Measurements from ENCODE around the gene MFNG.
A peak's percentile ranks its signal among the peaks of the same experiment; 100 is the strongest.

MFNG gene

DNA sequence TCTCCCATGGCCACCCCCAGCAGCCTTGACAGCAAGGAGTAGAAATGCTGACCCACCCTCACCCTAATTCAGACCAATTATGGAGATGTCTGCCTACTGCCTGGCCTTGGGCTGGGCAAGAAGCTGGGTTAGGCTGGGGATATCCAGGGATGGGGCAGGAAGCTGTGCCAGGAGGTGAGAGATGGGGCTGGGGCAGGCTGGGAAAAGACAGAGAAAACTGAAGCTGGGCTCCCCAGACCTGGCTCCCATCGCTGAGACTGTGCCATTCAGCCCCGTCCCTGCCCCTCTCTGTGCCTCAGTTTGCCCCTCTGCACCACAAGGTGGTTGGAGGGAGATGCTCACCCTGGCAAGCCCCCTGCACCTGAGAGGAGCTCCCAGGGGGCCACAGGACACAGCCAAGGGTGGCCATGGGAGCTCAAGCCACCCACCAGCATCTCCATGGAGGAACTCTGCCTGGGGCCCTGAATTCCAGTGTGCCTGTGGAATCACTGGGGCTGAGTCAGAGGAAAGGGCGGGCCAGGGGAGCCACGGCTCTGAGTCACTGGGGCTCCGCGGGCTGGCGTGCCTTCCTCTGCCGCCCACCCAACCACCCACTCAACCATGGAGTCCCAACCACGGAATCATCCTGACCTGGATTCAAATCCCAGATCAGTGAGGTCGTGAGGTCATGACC, 39.0 kb upstream of the MFNG start:
- no peak overlapping the region for H3K27ac ChIP-seq
- no peak overlapping the region for H3K4me2 ChIP-seq
- no peak overlapping the region for H3K9ac ChIP-seq

DNA sequence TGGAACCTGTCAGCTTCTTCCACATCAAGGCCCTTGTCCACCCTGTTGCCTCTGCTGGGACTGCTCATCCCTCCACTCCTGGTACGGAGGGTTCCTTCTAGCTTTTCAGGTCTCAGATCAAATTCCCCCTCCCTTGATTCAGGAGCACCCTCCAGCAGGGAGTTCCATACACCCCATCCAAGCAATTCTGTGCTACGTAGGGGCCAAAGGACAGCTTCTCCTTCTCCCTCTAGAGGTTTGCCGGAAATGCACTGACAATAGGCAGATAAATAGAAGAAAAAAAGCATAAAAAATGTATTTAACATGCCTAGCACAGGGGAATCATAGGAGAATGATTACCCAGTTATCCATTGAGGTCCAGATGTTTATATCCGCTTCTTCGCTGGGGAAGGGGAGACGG, 36.3 kb upstream of the MFNG start:
- H3K9me3 ChIP-seq = no peaks in the 10 kb centered on the region
- TF ChIP-seq Cebpa-rat (IDR thresholded peaks at IDR 0.05) = no peak
- no peak overlapping the region for H3K4me2 ChIP-seq
- H3K9ac ChIP-seq = no peak overlapping the region
- H3K27ac ChIP-seq = no peak overlapping the region
- H4K20me1 ChIP-seq = peaks cover 26% of the 10 kb centered on the region
- peaks cover 66% of the 10 kb centered on the region for H3K27me3 ChIP-seq
- peaks cover 19% of the 10 kb centered on the region for H3K4me1 ChIP-seq
- H3K4me3 ChIP-seq = no peak overlapping the region
- no peaks in the 10 kb centered on the region for H3K36me3 ChIP-seq

More for the DNA sequence above, 39.0 kb upstream of the MFNG start:
- TF ChIP-seq Cebpa-rat (IDR thresholded peaks at IDR 0.05) = no peak
- H3K27me3 ChIP-seq = peaks cover 39% of the 10 kb centered on the region
- no peaks in the 10 kb centered on the region for H3K9me3 ChIP-seq
- peaks cover 9% of the 10 kb centered on the region; the same call in 1 of the 2 replicates for H4K20me1 ChIP-seq
- H3K4me1 ChIP-seq = peaks cover 12% of the 10 kb centered on the region
- no peak overlapping the region for H3K4me3 ChIP-seq
- H3K36me3 ChIP-seq = no peaks in the 10 kb centered on the region

DNA sequence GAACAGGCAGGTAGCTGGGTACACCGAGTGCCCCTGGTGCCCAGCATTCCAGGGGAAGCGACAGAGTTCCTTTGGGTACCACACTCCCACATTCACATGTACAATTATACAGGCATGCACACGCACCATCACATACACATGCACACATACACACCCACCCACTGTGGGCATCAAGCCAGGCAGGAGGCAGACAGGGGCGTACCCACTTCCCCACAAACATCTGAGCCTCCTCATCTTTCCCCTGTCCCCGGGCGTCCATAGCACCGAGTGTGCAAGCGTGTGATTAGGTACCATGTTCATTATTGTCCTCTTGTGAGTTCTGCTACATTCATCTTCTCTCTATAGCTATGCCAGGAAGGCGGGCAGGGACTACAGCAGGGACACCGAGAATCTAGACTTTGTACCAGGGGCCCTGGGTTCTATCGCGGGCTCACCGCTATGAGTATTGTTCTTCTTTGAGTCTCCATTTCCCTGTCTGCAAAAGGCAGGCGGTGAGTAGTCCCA, 35.1 kb upstream of the MFNG start:
- Histone ChIP-seq H3K4me3 (no peak overlapping the region), H3K4me2 (no peak overlapping the region), H3K36me3 (no peaks in the 10 kb centered on the region), H3K9ac (no peak overlapping the region), H3K27me3 (peaks cover 78% of the 10 kb centered on the region), H3K4me1 (peaks cover 18% of the 10 kb centered on the region), H3K9me3 (no peaks in the 10 kb centered on the region), H4K20me1 (peaks cover 26% of the 10 kb centered on the region), H3K27ac (no peak overlapping the region)
- no peak for TF ChIP-seq Cebpa-rat (IDR thresholded peaks at IDR 0.05)

DNA sequence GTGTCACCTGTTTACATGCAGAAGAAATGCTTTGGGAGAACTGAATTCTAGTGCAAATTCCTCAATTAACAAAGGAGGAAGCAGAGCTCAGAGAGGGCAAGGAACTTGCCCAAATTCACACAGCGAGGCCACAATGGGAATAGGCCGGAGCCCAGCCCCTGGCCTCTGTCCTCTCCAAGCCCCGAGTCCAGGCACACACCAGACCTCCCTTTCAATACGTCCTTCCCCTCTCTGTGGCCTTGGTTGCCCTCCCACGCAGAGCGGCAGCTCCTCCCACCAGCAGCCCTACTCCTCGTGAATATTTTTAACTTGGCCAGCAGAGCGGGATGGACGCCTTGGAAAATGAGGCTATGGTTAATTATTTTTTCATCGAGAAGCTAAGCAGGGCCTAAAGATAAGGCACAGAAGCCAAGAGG, 34.6 kb upstream of the MFNG start:
- no peak overlapping the region for H3K4me3 ChIP-seq
- H3K36me3 ChIP-seq = no peaks in the 10 kb centered on the region
- no peak overlapping the region for H3K27ac ChIP-seq
- no peak overlapping the region for H3K4me2 ChIP-seq
- H3K4me1 ChIP-seq = peaks cover 14% of the 10 kb centered on the region
- peaks cover 31% of the 10 kb centered on the region for H4K20me1 ChIP-seq
- H3K9ac ChIP-seq = no peak overlapping the region
- no peaks in the 10 kb centered on the region for H3K9me3 ChIP-seq
- H3K27me3 ChIP-seq = peaks cover 78% of the 10 kb centered on the region
- TF ChIP-seq Cebpa-rat (IDR thresholded peaks at IDR 0.05) = no peak

DNA sequence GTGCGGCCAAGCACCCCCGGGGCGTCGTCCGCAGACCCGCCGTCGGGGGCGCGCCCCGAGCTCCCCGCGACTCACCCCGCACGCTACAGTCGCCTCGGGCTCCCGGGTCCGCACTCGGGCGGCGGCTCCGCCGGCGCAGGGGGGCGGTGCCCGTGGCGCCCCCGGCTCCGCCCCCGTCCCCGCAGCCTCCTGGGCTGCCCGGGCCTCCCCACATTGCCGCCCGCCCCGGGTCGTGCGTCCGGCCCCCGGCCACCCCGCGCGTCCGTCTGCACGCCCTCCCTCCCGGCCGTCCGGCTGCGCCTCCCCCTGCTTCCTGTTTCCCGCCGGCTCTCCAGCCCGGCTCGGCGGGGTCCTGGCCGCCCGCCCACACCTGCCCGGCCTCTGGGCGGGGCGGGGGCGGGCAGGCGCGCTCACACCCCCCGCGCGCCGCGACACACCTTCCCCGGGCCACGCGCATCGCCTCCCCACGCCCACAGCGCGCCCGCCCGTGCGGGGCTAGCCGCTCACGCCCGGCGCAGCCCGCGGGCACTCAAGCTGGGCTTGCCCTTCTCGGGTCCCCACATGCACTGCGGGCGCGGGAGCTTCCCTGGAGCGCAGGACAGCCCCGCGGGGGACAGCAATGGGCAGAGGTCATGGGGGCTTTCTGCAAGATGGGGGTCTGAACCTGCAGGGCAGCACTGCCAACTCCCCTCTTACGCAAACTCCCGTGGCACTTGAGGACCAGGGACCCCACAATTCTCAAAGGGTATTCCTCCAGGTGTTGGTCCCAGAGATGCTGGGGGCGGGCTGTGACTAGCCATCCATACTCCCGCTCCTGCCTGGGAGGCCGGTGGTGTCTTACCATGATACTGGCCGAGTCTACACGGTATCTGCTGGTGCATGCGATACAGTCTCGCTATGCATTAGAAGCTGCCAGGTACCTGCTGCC, 33.3 kb upstream of the MFNG start, which contains the start of gene CARD10:
Gene CARD10 (minus strand): TSS at position 148 of the 928 bp plus-strand sequence. CDS start 215 bp downstream, outside the sequence.
- Histone ChIP-seq H3K9ac (0 out of 2 replicates have a peak within 1 kb of the TSS, but pooled peaks have one; percentile 19), H4K20me1 (peaks cover 34% of the 10 kb centered on the region), H3K4me3 (peak within 1 kb of the TSS; percentile 66), H3K4me1 (peaks cover 14% of the 10 kb centered on the region), H3K4me2 (peak within 1 kb of the TSS; percentile 86), H3K36me3 (no peaks in the 10 kb centered on the region), H3K27ac (no peak within 1 kb of the TSS), H3K9me3 (no peaks in the 10 kb centered on the region), H3K27me3 (peaks cover 88% of the 10 kb centered on the region)
- TF ChIP-seq Cebpa-rat (IDR thresholded peaks at IDR 0.05) = no peak

DNA sequence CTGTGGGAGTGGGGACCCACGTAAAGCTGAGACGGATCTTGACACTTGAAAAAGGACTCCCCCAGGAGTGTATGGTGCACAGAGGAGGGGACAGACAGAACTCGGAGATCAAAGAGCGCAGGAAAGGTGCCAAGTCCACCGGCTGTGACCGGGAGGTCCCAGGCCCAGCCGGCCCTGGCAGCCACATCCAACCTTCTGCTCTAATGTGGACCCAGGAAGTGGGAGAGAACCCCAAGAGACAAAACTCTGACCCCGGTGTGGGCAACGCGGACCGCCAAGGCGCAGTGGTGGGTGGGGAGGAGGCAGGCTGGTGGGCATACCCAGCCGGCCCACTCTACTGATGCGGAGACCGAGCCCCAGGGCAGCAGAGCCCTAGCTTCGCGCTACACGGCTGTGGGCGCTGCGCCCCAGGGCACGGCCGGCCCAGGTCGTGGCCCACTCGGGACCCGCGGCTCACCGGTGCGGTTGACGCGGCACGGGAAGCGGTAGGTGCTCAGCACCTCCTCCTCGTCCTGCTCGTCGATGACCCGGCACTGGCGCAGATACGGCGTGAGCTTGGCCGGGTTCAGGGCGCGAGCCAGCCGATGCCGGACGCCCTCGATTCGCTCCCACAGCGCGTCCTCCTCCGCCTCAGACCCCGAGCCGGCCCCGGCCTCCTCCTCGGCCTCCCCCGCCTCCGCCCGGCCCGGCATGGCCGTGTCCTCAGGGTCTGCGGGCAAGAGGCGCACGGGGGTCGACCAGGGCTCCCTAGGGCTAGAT, 32.5 kb upstream of the MFNG start:
- Histone ChIP-seq H3K36me3 (no peaks in the 10 kb centered on the region), H3K9me3 (no peaks in the 10 kb centered on the region), H3K9ac (0 out of 2 replicates have a peak overlapping the region, but pooled peaks have one; percentile 19), H3K27me3 (peaks cover 96% of the 10 kb centered on the region), H3K4me2 (peak overlapping the region; percentile 86), H3K4me3 (peak overlapping the region; percentile 66), H3K27ac (no peak overlapping the region), H3K4me1 (peaks cover 14% of the 10 kb centered on the region), H4K20me1 (peaks cover 34% of the 10 kb centered on the region)
- TF ChIP-seq Cebpa-rat (IDR thresholded peaks at IDR 0.05) = no peak

DNA sequence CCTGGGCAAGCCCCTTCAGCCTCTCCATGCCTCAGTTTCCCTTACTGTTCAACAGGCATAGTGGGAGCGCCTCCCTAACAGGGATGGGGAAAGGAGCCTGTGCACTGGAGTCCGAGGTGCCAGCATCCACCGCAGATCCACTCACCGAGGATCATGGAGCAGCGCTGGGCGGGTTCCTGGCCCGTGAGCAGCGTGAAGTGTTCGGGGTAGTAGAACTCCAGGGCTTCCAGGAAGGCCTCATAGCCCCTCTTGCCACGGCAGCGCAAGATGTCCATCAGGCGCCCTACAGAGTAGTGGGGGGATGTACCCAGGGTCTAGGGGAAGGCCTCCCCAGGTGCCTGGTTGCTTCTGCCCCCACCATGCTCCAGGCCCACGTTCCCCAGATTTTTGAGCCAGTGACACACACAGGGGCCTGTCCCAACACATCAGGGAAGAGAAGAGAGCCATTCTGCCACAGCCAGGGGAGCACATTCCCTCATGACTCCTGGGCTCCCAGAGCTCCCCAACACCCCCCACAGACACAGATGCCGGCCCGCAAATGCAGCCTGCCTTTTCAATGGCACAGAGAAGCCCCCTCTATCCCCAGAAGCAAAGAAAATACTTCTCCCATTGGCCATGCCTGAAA, 31.8 kb upstream of the MFNG start:
- no peaks in the 10 kb centered on the region for H3K9me3 ChIP-seq
- peaks cover 34% of the 10 kb centered on the region for H4K20me1 ChIP-seq
- H3K4me1 ChIP-seq = peaks cover 18% of the 10 kb centered on the region
- H3K27ac ChIP-seq = no peak overlapping the region
- no peak for TF ChIP-seq Cebpa-rat (IDR thresholded peaks at IDR 0.05)
- peaks cover 98% of the 10 kb centered on the region for H3K27me3 ChIP-seq
- no peak overlapping the region for H3K9ac ChIP-seq
- H3K4me3 ChIP-seq = no peak overlapping the region
- H3K36me3 ChIP-seq = no peaks in the 10 kb centered on the region
- no peak overlapping the region for H3K4me2 ChIP-seq

DNA sequence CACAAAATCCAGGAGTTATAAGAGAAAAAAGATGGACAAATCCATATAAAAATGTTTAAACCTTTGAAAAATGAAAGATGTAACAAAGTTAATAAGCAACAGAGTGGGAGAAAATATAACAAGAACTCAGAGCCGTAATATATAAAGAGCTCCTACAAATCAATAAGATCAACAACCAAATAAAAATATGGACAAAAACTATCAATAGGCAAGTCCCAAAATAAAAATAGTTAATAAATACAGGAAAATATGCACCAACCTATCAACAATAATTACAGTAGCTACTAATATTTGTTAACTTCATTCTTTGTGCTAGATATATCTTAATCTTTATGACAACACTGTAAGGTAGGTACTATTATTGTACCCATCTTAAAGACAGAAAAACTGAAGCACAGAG, 30.3 kb upstream of the MFNG start:
- H3K27ac ChIP-seq = no peak overlapping the region
- H3K4me2 ChIP-seq = no peak overlapping the region
- no peak overlapping the region for H3K9ac ChIP-seq
- H3K4me3 ChIP-seq = no peak overlapping the region
- H4K20me1 ChIP-seq = peaks cover 30% of the 10 kb centered on the region
- H3K4me1 ChIP-seq = peaks cover 33% of the 10 kb centered on the region
- no peaks in the 10 kb centered on the region for H3K9me3 ChIP-seq
- H3K27me3 ChIP-seq = peaks cover 89% of the 10 kb centered on the region
- no peaks in the 10 kb centered on the region for H3K36me3 ChIP-seq
- no peak for TF ChIP-seq Cebpa-rat (IDR thresholded peaks at IDR 0.05)

DNA sequence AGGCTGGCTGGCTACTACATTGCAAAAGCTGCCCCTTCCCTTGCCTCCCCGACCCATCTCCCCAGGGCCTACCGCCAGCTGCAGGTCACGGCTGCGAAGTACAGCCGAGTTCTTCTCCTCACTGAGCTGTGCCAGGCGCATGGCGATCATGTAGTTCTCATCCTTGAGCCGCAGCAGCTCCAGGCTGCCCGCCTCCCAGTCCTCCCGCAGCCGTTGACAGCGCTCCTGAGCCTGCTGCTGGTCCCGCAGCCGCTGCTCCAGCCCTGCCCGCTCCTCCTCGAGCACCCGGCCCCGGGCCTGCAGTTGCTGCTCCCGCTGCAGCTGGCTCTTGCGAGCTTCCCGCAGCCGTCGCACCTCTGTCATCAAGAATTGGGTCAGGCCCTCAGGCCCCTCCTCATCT, 29.7 kb upstream of the MFNG start:
- peaks cover 35% of the 10 kb centered on the region for H3K4me1 ChIP-seq
- no peak overlapping the region for H3K4me2 ChIP-seq

More for the DNA sequence above, 29.7 kb upstream of the MFNG start:
- no peak overlapping the region for H3K27ac ChIP-seq
- peaks cover 83% of the 10 kb centered on the region for H3K27me3 ChIP-seq
- H3K36me3 ChIP-seq = no peaks in the 10 kb centered on the region
- H3K4me3 ChIP-seq = no peak overlapping the region
- H3K9me3 ChIP-seq = no peaks in the 10 kb centered on the region
- no peak for TF ChIP-seq Cebpa-rat (IDR thresholded peaks at IDR 0.05)
- peaks cover 27% of the 10 kb centered on the region for H4K20me1 ChIP-seq
- H3K9ac ChIP-seq = no peak overlapping the region
